Prostate gland (tissue), 2 donors: ENCODE results near the gene FGFR4.

Experiments used
- POLR2A ChIP-seq: fragments of 450-650 bp; IDR thresholded peaks from one replicate; pipeline ENCODE4 v1.6.1; 2016; ENCODE audit warnings: antibody characterized with exemption, mild to moderate bottlenecking
- TF ChIP-seq, protein P1 (sequence below), 4 experiments: fragments of 200-600 bp in 2 of 4; fragments of 450-650 bp in 2 of 4; sonication (generic) in 2 of 4; IDR thresholded peaks; 1 replicate in 3 of 4; 2 replicates in 1 of 4; pipeline ENCODE4 v1.5.1; 2016 to 2019; ENCODE audit warnings: antibody characterized with exemption in 4 of 4, mild to moderate bottlenecking in 2 of 4, moderate library complexity in 2 of 4

DNA sequence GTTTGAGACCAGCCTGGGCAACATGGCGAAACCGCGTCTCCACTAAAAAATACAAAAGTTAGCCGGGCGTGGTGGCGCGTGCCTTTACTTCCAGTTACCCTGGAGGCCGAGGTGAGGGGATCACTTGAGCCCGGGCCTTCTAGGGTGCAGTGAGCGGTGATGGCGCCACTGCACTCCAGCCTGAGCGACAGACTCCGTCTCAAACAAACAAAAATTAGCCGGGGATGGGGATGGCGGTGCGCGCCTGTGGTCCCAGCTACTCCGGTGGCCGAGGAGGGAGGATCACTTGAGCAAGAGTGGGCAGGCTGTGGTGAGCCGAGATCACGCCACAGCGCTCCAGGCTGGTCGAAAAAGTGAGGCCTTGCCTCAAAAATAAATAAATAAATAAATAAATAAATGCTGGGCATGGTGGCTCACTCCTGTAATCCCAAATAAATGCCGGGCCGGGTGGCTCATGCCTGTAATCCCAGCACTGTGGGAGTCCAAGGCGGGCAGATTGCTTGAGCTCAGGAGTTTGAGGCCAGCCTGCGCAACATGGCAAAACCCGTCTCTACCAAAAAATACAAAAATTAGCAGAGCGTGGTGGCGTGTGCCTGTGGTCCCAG lies 30.8 kb downstream of the FGFR4 start:
- TF ChIP-seq, protein P1, sequence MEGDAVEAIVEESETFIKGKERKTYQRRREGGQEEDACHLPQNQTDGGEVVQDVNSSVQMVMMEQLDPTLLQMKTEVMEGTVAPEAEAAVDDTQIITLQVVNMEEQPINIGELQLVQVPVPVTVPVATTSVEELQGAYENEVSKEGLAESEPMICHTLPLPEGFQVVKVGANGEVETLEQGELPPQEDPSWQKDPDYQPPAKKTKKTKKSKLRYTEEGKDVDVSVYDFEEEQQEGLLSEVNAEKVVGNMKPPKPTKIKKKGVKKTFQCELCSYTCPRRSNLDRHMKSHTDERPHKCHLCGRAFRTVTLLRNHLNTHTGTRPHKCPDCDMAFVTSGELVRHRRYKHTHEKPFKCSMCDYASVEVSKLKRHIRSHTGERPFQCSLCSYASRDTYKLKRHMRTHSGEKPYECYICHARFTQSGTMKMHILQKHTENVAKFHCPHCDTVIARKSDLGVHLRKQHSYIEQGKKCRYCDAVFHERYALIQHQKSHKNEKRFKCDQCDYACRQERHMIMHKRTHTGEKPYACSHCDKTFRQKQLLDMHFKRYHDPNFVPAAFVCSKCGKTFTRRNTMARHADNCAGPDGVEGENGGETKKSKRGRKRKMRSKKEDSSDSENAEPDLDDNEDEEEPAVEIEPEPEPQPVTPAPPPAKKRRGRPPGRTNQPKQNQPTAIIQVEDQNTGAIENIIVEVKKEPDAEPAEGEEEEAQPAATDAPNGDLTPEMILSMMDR (IDR thresholded peaks at IDR 0.05): no peak
- no peak for TF ChIP-seq POLR2A
